Smooth muscle cell of the brain vasculature (primary cell): ENCODE results near the gene TOGARAM2.

Source experiments
- DNase-seq: peaks from one replicate; pipeline ENCODE4 v3.0.0-alpha.2; 2012; ENCODE audit warnings: low read depth, low spot score

The TOGARAM2 gene

DNA sequence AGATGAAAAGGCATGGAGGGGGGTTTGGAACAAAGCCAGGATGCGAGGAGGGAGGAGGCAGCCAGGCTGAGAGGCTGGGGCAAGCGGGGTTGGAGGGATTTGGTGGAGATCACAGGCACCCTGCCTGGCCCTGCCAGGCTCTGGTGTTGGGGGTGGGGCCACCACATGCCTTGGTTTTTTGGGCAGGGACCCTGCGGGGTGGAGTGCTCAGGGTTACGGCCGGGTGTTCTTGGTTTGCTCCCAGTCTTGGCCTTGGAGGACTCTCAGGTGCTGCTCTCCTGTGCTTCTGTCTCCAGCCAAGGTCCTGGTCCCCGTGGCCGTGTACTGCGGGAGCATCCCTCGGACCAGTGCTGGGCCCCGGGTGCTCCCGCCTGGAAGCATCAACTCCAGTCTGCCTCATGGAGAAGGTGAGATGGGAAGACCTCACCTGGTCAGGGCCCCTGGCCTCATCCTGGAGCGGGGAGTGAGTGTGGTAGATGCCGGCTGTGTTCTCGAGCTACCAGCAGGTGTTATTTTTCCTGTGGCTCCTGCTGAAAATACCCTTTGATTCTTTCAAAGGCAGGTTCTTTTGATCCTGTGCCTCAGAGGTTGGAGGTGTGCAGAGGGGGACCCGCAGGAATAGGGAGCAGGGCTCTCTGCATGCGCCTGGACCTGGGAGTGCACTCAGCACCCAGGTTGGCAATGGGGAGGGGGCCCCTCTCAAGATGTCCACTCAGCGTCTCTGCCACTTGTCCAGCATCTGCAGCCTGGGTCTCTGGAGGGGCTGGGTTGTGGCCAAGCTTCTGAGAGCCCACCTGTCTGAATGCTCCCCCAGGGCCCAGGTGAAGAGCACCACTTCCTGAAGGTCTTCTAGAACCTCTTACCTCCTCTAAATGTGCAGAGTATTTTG is 17.0 kb downstream of the TOGARAM2 start:
- no peak for DNase-seq

DNA sequence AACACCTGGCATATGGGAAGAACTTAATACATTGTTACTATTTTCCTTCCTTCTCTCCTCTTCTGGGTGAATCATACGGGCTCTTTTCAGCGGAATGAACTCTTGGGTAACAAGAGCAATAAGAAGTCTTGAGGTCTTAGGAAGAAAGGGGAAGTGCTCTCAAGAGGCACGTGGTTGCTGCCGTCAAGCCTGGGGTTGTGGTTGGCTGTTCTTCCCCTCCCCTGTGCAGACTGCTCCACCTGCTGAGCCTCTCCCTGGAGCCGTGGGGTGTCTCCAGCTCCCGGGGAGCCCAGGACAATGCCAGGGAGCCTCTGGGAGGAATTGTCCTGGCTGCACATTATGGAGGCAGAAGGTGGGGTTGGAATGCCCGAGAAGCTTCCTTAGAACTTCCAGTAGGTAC is 19.4 kb downstream of the TOGARAM2 start:
- no peak for DNase-seq

DNA sequence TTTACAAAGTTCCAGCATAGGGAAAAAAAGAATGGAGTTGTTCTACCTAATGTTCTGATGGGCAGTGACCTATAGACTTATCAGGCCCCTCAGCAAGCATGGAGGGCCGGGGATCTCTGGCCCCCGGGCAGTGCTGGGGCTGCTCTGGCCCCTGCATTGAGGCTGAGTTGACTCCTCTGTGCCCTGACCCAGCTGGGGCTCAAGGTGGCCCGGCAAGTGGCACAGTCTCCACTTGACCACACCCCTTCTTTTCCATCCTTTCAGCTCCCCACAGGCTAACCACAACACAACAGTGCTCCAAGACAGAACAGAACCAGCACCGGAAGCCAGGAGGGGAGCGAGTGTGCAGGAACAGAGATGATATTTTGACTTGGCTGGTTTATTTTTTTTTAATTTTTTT is 19.9 kb downstream of the TOGARAM2 start:
- no peak for DNase-seq

DNA sequence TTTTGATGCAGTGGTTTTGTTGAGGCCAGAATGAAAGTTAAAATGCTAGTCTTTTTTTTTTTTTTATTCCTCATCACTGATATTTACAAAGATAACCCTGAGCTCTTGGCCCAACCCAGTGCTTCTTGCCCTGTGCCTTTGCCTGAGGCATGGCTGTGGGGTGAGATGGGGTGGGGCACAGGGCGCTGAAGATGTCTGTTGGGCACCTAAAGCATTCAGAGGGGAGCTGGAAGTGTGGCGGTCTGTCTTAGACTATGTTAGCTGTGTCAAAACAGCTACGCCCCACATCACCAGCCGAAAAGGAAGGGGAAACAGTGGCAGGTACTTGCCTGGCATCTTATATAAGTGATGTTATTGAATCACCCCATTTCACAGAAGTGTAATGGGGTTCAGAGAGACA is 20.7 kb downstream of the TOGARAM2 start:
- DNase-seq: no peak

DNA sequence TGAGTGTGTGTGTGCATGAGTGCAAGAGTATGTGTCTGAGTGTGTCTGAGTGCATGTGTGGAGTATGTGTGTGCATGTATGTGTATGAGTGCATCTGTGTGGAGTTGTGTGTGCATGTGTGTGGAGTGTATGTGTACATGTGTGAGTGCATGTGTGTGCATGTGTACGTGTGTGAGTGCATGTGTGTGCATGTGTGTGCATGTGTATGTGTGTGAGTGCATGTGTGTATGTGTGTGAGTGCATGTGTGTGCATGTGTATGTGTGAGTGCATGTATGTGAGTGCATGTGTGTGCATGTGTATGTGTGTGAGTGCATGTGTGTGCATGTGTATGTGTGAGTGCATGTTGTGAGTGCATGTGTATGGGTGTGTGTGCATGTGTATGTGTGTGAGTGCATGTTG is 23.7 kb downstream of the TOGARAM2 start:
- no peak for DNase-seq

DNA sequence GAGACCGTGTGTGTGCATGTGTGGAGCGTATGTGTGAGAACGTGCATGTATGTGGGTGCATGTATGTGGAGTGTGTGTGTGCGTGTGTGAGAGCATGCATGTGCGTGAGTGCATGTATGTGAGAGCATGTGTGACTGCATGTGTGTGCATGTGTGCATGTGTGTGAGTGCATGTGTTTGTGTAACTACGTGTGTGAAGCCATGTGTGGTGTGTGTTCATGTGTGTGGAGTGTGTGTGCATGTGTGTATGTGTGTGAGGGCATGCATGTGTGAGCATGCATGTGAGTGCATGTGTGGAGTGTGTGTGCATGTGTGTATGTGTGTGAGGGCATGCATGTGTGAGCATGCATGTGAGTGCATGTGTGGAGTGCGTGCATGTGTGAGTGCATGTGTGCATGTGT is 24.2 kb downstream of the TOGARAM2 start:
- no peak for DNase-seq

DNA sequence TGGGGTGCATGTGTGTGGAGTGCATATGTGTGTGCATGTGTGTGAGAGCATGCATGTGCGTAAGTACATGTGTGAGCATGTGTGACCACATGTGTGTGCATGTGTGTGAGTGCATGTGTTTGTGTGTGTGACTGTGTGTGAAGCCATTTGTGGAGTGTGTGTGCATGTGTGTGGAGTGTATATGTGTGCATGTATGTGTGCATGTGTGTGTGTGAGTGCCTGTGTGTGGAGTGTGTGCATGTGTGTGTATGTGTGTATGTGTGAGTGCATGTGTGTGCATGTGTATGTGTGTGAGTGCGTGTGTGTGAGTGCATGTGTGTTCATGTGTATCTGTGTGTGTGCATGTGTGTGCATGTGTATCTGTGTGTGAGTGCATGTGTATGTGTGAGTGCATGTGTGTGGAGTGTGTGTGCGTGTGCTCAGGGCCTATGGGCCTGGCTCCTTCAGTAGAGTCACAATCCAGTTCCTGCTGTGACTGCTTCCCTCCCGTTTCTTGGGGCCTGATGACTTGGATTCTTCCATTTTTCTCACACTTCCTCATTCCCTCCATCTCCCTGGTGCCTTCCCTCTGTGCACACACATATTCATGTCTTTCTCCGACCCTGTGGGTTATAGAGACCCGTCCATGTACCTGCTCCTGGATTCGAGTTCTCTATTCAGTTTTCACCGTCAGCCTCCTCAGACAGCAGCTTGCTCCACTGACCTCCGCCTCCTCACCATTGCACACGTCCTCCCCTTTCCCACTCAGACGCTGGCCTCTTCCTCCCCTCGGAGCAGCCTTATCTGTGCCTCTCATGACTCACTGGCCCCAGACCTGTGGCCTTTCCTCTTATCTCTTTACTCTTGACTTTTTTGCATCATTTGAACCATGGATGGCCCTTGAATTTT is 25.2 kb downstream of the TOGARAM2 start:
- DNase-seq: no peak

DNA sequence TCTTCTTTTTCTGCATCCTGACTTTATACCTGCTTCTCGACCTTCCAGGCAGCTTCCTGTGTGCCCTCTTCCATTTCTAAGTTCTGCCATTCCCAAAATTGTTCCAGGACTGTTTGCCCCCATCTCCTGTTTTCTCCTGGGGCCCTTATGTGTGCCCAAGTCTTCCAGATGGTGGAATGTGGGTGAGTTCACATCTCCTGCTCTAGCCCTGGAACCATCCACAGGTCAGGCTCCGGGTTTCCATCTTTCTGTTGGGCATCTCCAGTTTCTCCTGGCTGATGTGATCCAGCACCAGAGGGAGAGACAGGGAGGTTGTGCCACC is 25.8 kb downstream of the TOGARAM2 start:
- no peak for DNase-seq

DNA sequence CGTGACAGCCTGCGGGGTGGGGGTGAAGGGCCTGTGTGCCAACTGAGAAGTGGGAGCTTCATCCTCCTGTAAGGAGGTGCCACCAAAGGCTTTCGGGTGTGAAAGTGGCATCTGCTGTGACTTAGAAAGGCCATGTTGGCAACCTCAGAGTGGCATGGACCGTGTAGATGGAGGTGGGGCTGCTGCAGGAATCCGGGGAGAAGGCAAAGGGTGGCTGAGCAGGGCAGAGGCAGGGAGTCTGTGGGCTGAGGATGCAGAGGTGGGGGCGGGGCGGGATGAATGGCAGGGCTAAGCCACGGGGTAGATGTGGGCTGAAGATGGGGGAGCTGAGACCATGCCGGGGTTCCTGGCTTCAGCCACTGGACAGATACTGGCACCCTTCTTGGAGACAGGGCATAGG is 28.2 kb downstream of the TOGARAM2 start:
- no peak for DNase-seq

DNA sequence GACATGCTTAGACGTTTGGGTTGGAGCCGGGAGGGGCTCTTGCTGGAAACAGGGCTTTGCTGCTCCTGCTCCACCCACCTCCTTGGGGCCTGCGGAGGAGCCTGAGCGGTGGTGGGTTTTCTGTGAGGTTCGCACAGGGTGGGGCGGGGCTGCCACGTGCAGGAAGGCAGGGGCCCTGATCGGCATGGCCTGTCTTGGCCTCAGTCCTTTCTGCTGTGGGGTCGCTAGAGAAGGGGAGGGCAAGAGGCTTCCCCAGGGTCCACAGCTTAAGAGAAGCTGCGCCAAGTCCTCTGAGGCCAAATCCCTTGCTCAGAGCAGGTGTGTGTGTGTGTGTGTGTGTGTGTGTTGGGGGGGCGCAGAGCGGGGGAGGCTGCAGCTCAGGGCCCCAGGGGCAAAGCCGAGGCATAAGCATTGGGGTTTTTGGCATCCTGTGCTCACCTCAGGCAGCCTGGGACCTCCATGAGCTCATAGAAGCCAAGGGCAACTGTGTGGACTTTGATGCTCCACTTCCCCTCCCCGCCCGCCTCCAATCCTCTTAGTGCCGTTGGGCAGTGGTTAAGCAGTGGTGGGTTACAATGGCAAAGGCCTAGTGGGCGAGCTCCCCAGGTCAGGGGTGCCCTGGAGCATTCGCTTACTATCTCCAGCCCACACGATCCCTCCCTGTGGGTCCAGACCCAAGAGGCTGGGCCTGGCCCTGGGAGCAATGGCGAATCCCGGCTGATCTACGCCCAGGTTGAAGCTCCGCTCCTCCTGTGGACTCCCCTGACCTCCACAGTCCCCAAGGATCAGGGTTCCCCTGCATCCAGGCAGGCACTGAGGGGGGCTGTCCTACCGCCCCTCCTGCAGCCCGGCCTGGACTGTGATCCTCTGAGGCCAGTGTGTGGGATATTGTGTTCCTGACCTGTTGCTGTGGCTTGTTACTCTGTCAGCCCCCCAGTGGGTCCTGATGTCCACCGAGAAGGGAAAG is 28.9 kb downstream of the TOGARAM2 start:
- no peak for DNase-seq

DNA sequence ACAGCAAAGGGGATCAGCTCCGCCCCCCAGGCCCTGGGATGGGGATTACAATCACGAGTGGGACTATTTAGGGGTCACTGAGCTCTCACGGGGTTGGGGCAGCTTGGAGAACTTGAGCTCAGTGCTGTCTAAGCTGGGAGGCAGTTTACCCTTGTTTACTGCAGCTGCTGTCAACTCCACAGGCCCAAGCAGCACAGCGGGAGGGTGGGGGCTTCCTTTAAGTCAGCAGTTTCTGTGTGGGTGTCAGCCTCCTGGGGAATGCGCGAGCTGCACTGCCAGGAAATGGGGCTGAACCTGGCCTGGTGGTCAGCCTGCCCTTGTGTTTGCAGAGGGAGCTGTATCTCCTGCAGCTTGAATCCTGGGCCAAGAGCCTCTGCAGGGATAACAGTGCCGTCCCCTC is 29.8 kb downstream of the TOGARAM2 start:
- peak; percentile 83 for DNase-seq

DNA sequence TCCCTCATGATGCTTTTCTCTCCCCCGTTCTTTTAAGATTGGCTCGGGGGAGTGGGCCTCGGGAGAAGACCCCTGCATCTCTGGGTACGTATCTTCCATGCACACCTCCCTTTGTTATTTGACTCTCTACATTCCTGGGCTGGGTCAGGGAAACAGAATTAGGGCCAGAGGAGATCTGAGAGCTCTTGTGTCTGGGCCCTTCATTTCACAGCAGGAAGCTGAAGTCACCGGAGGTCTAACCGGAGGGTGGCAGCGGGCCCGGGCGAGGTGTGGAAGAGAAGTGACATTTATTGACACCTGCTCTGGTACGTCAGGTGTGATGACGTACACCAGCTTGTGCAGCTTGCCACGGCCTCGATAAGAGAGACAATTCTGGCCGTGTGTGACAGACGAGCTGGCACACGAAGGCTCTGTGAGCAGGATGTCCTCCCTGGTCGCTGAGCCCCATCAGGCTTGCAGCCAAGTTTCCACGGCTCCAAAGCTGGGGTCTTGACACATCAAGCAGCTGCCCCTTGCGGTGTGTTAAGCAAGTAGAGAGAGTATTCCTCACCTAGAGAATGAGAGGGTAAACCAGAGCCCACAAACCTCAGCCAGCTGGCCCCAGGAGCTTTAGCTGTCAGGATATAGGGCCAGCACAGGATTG is 30.4 kb downstream of the TOGARAM2 start:
- DNase-seq: no peak

DNA sequence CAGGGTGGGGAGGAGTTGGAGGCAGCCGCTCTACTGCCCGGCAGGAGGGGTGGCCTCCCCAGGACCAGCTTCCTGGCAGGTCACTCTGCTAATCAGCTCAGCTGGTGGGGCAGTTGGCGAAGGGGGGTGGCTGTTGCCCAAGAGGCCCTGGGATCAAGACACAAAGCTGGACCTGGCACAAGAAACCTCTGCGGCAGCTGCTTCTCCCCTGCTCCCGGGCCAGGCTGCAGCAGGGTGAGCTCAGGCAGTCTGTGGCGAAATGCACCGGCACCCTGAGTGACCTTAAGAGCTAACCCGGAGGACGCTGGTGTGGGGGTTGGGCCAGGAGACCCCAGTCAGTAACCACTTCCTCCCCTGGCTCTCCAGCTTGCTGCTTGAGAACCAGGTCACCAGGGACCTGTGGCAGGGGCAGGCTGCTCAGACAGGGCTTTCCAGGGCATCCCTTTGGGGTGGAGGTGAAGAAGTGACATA is 31.1 kb downstream of the TOGARAM2 start:
- no peak for DNase-seq

DNA sequence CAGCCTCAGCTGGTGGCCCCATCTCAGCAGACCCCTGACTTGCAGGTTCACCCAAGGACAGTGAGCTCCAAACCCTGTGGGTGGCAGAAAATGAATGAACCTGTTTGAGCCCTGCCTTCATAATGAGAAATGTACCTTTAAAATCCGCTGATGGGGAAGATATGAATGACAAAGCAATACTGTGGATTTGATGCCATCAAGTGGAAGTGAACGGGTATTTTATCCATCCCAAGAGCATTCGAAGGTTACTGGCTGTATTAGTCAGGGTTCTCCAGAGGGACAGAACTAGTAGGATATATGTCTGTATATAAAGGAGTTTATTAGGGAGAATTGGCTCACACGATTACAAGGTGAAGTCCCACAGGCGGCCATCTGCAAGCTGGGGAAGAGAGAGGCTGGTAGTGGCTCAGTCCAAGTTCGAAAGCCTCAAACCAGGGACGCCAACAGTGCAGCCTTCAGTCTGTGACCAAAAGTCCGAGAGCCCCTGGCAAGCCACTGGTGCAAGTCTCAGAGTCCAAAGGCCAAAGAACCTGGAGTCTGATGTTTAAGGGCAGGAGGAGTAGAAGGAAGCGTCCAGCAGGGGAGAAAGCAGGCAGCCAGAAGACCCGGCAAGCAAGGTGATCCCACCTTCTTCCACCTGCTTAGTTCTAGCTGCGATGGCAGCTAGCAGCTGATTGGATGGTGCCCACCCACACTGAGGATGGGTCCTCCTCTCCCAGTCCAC is 32.1 kb downstream of the TOGARAM2 start:
- DNase-seq: no peak

DNA sequence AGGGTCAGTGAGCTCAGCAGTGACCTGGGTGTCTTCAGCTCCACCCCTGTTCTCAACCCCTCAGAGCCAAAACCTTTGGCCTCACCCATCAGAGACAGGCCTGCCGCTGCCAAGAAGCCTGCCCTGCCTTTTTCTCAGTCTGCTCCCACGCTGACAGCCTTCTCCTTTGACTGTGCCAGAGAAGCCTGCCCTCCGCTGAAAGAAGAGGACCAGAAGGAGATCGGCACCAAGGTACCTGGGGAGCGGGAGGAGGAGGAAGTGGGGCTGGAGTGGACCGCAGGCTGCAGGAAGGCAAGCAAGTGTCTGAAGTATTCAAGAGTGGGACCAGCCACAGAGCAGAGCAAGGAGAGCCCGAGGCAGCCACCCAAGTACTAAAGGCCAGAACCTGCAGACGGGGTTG is 33.2 kb downstream of the TOGARAM2 start:
- no peak for DNase-seq

DNA sequence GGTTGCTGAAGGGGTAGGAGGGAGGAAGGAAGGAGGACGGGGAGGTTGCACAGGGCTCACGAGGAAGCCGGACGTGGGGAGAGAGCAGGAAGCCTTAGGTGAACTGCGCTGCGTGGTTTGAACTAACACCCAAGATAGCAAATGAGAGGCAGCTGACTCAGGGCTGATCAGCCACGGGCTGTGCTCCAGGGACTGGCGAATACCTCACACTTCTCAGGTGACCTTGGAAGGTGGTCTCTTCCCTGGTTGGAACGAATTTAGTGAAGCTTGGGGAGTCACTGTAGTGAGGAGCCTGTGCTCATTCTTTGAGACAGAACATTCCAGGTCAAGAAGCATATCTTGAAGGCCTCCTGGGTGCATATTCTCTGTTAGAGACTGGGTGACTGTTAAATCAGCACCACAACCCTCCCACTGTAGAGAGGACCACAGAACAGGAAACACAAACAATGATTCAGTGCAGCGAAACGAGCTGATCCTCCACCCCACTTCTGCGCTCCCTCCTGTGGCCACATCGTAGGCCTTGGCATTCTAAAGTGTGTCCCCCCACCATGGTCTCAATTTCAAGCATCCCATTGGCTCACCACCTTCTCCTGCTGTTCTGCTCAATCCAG is 33.8 kb downstream of the TOGARAM2 start:
- peak; percentile 66 for DNase-seq

DNA sequence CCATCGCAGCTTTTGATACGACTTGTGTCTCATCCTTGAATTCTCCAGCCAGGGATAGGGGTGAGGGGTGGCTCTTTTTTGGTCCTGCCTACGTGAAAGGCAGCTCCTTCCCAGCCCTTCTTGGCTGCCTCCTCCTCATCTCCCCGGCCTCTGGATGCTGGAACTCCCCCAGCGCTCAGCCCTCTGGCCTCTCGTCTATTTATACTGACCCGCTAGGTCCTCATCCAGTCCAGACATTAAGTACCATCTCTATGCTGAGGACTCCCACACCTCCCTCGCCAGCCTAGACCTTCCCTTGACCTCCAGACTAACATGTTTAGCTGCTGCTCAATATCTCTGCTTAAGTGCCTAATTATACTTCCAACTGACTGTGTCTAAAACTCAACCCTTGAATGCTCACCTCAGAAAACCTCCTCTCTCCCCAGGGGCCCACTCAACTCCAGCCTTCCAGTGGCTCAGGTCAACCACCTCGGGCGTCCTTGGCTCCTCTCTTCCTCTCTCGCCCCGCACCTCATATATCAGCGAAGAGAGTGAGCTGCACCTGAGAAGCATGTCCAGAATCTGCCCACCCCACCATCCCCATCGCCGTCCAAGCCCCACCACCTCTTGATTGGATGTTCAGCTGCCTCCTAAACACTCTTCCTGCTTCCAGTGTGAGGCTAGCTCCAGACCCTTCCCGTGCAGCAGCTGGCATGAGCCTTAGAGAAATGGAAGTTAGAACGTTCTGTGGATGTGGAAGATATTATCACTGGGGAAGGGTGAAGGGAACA is 34.8 kb downstream of the TOGARAM2 start:
- no peak for DNase-seq

DNA sequence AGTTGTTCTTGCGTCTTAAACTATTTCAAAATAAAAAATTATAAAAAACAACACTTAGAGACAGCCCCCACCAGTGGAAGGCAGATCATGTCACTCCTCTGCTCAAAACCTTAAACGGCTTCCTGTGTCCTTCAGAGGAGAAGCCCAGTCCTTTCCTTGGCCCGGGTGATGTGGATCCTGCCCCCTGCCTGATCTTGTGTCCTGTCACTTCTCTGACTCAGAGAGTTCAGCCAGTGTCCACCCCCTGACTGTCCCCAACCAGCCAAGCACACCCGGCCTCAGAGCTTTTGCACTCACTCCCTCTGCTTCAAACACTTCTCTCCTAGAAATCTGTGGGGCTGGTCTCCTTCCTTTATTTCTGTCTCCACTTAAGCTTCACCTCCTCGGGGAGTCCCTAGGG is 35.4 kb downstream of the TOGARAM2 start:
- DNase-seq: no peak

DNA sequence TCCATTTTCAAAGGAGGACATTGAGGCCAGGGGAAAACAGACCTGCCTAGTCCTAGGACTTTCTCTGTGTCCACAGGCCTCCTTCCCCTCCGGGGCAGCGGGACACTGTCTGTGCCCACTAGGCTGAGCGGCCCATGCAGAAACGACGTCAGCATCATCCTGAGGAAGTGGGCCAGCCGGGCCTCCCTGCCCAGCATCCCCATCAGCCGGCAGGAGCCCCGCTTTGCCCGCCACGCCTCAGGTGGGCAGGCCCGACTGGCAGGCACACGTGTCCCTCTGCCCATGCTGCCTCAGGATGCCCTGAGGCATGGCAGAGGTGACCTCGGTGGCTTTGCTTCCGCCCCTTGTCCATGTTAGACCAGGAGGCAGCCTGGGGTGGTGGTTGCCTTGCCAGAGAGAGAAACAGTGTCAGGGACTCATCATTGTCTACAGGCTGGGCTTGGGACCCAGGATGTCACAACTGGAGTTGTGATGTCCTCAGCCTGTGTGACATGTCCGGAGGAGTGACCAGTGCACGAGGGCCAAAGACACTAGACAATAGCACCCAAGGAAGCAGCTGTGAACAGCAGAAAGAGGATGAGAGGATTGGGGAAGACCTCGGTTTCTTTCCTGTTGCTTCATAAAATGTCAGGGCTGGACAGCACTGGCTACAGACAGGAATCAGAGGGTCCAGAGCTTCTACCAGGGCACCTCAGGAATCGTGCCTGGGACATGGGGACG is 36.8 kb downstream of the TOGARAM2 start:
- DNase-seq: no peak
